GM18858 (cell line): Measurements from ENCODE around the gene CCNJL.
A peak's percentile ranks its signal among the peaks of the same experiment; 100 is the strongest.
"Not testable (repeated sequence)": the region's sequence is repeated elsewhere in the genome, so short reads cannot be mapped to it uniquely, and the experiment has no call there.

Source experiments
- ATAC-seq: cut with Tn5 transposase; IDR thresholded peaks from one replicate; pipeline ENCODE4 v1.9.1; 2021; ENCODE audit not compliant: unreplicated experiment

CCNJL gene

GRCh38 chr5:160263326-160263855, 49.0 kb downstream of the CCNJL start:
- no peak for ATAC-seq

GRCh38 chr5:160262151-160263074, 50.0 kb downstream of the CCNJL start:
- no peak for ATAC-seq

- ATAC-seq: peak; percentile 68
Measured at GRCh38 chr5:160260881-160261815, 51.2 kb downstream of the CCNJL start.

GRCh38 chr5:160260006-160260775, 52.2 kb downstream of the CCNJL start:
- ATAC-seq: no peak

- no peak for ATAC-seq
Measured at GRCh38 chr5:160259341-160259740, 53.0 kb downstream of the CCNJL start.

- ATAC-seq: no peak
Measured at GRCh38 chr5:160254706-160255105, 57.7 kb downstream of the CCNJL start.

GRCh38 chr5:160253441-160253840, 58.9 kb downstream of the CCNJL start:
- no peak for ATAC-seq

GRCh38 chr5:160252916-160253315, 59.4 kb downstream of the CCNJL start:
- no peak for ATAC-seq

GRCh38 chr5:160251406-160252155, 60.8 kb downstream of the CCNJL start:
- ATAC-seq: no peak

- no peak for ATAC-seq
Measured at GRCh38 chr5:160250826-160251225, 61.5 kb downstream of the CCNJL start.

GRCh38 chr5:160250226-160250625, 62.1 kb downstream of the CCNJL start:
- no peak for ATAC-seq

- not testable (repeated sequence) for ATAC-seq
Measured at GRCh38 chr5:160249570-160249969, 62.8 kb downstream of the CCNJL start.

- no peak for ATAC-seq
Measured at GRCh38 chr5:160245506-160246086, 66.8 kb downstream of the CCNJL start.

GRCh38 chr5:160242145-160242544, 70.2 kb downstream of the CCNJL start:
- ATAC-seq: no peak

- ATAC-seq: no peak
Measured at GRCh38 chr5:160240350-160240749, 72.0 kb downstream of the CCNJL start.

GRCh38 chr5:160237571-160238093, 74.7 kb downstream of the CCNJL start:
- no peak for ATAC-seq

GRCh38 chr5:160235731-160236130, 76.6 kb downstream of the CCNJL start:
- ATAC-seq: no peak

- peak; percentile 43 for ATAC-seq
Measured at GRCh38 chr5:160233215-160233614, 79.1 kb downstream of the CCNJL start.

- ATAC-seq: no peak
Measured at GRCh38 chr5:160231783-160232342, 80.5 kb downstream of the CCNJL start.
